DOHH2 (cell line): Measurements from ENCODE around the gene FANCC.

Source experiments
- H3F3A ChIP-seq: fragments of 200-600 bp; sonication (generic), shearing (Covaris generic); 2 replicates; pipeline ENCODE4 v1.6.0; 2016; ENCODE audit warnings: antibody characterized with exemption, mild to moderate bottlenecking; ENCODE audit not compliant: control insufficient read depth, insufficient read depth
- H3K27ac ChIP-seq: fragments of 200-600 bp; sonication (generic); 2 replicates; pipeline ENCODE4 v1.5.1; 2014; ENCODE audit warnings: low read depth, mild to moderate bottlenecking, low read length, moderate library complexity
- H3K27me3 ChIP-seq: fragments of 200-600 bp; sonication (generic); 2 replicates; pipeline ENCODE4 v1.6.1; 2014; ENCODE audit warnings: mild to moderate bottlenecking, low read length, mixed read lengths; ENCODE audit not compliant: control insufficient read depth
- H3K36me3 ChIP-seq: fragments of 200-600 bp; sonication (generic); 2 replicates; pipeline ENCODE4 v1.6.1; 2014; ENCODE audit warnings: mild to moderate bottlenecking, low read length, moderate library complexity, mixed read lengths; ENCODE audit not compliant: control insufficient read depth
- H3K4me1 ChIP-seq: fragments of 200-600 bp; sonication (generic); 2 replicates; pipeline ENCODE4 v1.6.1; 2014; ENCODE audit warnings: mild to moderate bottlenecking, low read length, mixed read lengths; ENCODE audit not compliant: control insufficient read depth
- H3K4me2 ChIP-seq: fragments of 200-600 bp; sonication (generic); 2 replicates; pipeline ENCODE4 v1.6.0; 2014; ENCODE audit warnings: mild to moderate bottlenecking, low read length, moderate library complexity
- H3K4me3 ChIP-seq: fragments of 200-600 bp; sonication (generic); 2 replicates; pipeline ENCODE4 v1.5.1; 2014; ENCODE audit warnings: mild to moderate bottlenecking, low read length, mixed read lengths
- H3K79me2 ChIP-seq: fragments of 200-600 bp; sonication (generic); 2 replicates; pipeline ENCODE4 v1.6.1; 2014; ENCODE audit warnings: mild to moderate bottlenecking, low read length, mixed read lengths; ENCODE audit not compliant: control insufficient read depth
- H3K9me2 ChIP-seq: fragments of 200-600 bp; sonication (generic); replicated peaks from 2 replicates; pipeline ENCODE4 v1.6.1; 2014; ENCODE audit warnings: mild to moderate bottlenecking, low read length, mixed read lengths; ENCODE audit not compliant: control insufficient read depth
- H3K9me3 ChIP-seq: fragments of 200-600 bp; sonication (generic); 2 replicates; pipeline ENCODE4 v1.6.1; 2014; ENCODE audit warnings: antibody characterized with exemption, low read length, mixed read lengths; ENCODE audit not compliant: control insufficient read depth, insufficient read depth
- H4K20me1 ChIP-seq: fragments of 200-600 bp; sonication (generic); 2 replicates; pipeline ENCODE4 v1.6.0; 2014; ENCODE audit warnings: low read depth, mild to moderate bottlenecking, antibody characterized with exemption, low read length, moderate library complexity; ENCODE audit not compliant: control insufficient read depth, insufficient read depth
- EZH2phosphoT487 ChIP-seq: fragments of 200-600 bp; sonication (generic); IDR thresholded peaks from 2 replicates; pipeline ENCODE4 v1.6.1; 2017; ENCODE audit warnings: borderline replicate concordance, mild to moderate bottlenecking, antibody characterized with exemption, low read length, moderate library complexity, mixed read lengths
- TF ChIP-seq, protein P1 (sequence below): fragments of 200-600 bp; sonication (generic); IDR thresholded peaks from one replicate; pipeline ENCODE4 v1.5.1; 2014; ENCODE audit warnings: antibody characterized with exemption, mild to moderate bottlenecking, low read depth, low read length; ENCODE audit not compliant: poor library complexity, severe bottlenecking

FANCC gene

DNA sequence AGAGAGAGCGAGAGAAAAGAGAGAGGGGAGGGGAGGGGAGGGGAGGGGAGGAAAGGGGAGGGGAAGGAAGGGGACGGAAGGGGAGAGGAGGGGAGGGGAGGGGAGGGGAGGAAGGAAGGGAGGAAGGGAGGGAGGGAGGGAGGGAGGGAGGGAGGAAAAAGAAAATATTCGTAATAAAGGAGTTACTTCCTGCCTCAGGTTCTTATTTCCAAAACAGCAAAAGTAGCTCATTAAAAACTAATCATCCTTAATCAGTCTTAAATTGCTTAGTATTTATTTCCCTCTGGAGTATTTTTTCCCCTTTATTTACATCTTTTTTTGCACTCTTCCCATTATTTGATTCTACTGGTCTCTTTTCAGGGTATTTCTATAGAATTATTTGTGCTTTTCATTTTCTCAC is 162.3 kb downstream of the FANCC start:
- H3F3A ChIP-seq = no peaks in the 10 kb centered on the region
- no peaks in the 10 kb centered on the region for H3K27me3 ChIP-seq
- H3K79me2 ChIP-seq = no peaks in the 10 kb centered on the region
- no peaks in the 10 kb centered on the region for H3K9me2 ChIP-seq
- H4K20me1 ChIP-seq = no peaks in the 10 kb centered on the region
- H3K27ac ChIP-seq = no peak overlapping the region
- H3K4me1 ChIP-seq = no peaks in the 10 kb centered on the region; the same call in 1 of the 2 replicates
- no peaks in the 10 kb centered on the region for H3K36me3 ChIP-seq
- no peak for TF ChIP-seq EZH2phosphoT487
- TF ChIP-seq, protein P1, sequence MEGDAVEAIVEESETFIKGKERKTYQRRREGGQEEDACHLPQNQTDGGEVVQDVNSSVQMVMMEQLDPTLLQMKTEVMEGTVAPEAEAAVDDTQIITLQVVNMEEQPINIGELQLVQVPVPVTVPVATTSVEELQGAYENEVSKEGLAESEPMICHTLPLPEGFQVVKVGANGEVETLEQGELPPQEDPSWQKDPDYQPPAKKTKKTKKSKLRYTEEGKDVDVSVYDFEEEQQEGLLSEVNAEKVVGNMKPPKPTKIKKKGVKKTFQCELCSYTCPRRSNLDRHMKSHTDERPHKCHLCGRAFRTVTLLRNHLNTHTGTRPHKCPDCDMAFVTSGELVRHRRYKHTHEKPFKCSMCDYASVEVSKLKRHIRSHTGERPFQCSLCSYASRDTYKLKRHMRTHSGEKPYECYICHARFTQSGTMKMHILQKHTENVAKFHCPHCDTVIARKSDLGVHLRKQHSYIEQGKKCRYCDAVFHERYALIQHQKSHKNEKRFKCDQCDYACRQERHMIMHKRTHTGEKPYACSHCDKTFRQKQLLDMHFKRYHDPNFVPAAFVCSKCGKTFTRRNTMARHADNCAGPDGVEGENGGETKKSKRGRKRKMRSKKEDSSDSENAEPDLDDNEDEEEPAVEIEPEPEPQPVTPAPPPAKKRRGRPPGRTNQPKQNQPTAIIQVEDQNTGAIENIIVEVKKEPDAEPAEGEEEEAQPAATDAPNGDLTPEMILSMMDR = no peak
- H3K4me2 ChIP-seq = no peak overlapping the region
- no peaks in the 10 kb centered on the region for H3K9me3 ChIP-seq
- no peak overlapping the region for H3K4me3 ChIP-seq

DNA sequence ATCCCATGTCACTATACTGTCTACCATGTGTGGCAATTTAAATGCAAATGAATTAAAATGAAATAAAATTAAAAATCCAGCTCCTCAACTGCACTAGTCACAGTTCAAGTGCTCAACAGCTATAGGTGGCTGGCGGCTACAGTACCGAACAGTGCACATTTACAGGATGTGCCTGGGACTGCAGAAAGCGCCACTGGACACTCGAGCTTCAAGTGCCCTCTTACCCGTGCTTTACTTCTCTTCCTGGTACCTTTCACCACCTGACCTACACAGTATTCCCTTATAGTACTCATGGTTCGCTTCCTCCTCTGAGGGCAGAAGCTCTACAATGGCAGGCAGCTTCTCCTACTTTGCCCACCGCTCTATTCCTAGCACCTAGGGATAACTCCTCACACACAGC is 166.6 kb downstream of the FANCC start:
- Histone ChIP-seq H4K20me1 (no peaks in the 10 kb centered on the region), H3K4me2 (no peak overlapping the region), H3K27ac (no peak overlapping the region), H3F3A (no peaks in the 10 kb centered on the region), H3K9me3 (no peaks in the 10 kb centered on the region), H3K36me3 (no peaks in the 10 kb centered on the region), H3K27me3 (no peaks in the 10 kb centered on the region), H3K4me3 (no peak overlapping the region), H3K79me2 (no peaks in the 10 kb centered on the region), H3K4me1 (no peaks in the 10 kb centered on the region; the same call in 1 of the 2 replicates), H3K9me2 (no peaks in the 10 kb centered on the region)
- TF ChIP-seq, protein P1 = no peak
- no peak for TF ChIP-seq EZH2phosphoT487

DNA sequence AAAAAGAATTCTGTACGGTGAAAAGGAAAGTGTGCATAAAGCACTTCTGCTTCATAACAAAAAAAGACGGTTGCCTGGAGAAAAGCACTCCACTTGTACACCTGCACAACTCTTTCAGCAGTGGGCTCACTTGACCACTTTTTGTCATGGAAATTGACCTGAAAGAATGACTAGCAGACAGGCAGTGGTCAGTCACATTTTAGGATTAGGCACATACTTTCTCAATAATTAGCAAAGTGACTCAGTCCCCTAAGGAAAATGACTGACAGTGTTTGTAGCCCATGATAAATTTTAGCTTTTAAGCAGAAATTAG is 169.3 kb downstream of the FANCC start:
- Histone ChIP-seq H3K4me1 (no peaks in the 10 kb centered on the region; the same call in 1 of the 2 replicates), H3K79me2 (no peaks in the 10 kb centered on the region), H3K36me3 (no peaks in the 10 kb centered on the region), H3K9me2 (no peaks in the 10 kb centered on the region), H3K27ac (no peak overlapping the region), H3K27me3 (no peaks in the 10 kb centered on the region), H3F3A (no peaks in the 10 kb centered on the region), H3K4me2 (no peak overlapping the region), H4K20me1 (no peaks in the 10 kb centered on the region), H3K9me3 (no peaks in the 10 kb centered on the region), H3K4me3 (no peak overlapping the region)
- no peak for TF ChIP-seq EZH2phosphoT487
- TF ChIP-seq, protein P1 = no peak

DNA sequence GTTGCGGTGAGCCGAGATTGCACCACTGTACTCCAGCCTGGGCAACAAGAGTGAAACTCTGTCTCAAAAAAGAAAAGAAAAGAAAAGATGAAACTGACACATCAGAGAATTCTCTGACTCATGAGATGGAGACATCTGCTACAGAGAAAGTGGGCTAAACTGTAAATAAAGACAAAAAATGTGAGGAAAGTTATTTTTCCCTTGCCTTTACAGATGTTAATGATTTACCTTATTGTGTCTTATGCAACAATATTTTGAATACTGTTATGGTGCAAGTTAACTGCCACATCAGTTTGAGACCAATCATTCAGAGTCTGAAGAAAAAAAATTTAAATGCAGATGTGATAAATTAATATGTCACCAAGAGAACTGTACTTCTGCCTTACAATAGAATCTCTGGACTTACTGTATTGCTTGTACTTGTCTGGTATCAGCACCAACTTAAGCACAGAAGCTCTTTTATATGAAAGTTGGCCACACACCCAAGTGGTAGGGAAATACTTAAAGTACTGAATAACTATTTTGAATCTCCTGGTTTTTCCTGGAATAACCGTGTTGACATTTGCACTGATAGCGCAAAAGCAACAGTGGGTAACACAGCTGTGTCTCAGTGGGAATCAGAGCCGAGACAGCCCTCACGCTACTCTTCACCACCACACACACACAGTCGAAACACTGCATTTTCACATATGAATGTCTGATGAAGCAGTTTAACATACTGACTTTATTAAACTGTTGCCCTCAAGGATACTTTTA is 169.9 kb downstream of the FANCC start:
- H3K4me2 ChIP-seq = no peak overlapping the region

More for the DNA sequence above, 169.9 kb downstream of the FANCC start:
- Histone ChIP-seq H3K79me2 (no peaks in the 10 kb centered on the region), H3F3A (no peaks in the 10 kb centered on the region), H3K27me3 (no peaks in the 10 kb centered on the region), H3K4me3 (no peak overlapping the region), H4K20me1 (no peaks in the 10 kb centered on the region), H3K9me2 (no peaks in the 10 kb centered on the region), H3K9me3 (no peaks in the 10 kb centered on the region), H3K4me1 (no peaks in the 10 kb centered on the region; the same call in 1 of the 2 replicates), H3K36me3 (no peaks in the 10 kb centered on the region), H3K27ac (no peak overlapping the region)
- no peak for TF ChIP-seq EZH2phosphoT487
- TF ChIP-seq, protein P1 = no peak
